ENCODE measurements around the gene MRGPRX4.
"Not testable (repeated sequence)": the region's sequence is repeated elsewhere in the genome, so short reads cannot be mapped to it uniquely, and the experiment has no call there.

Gene MRGPRX4

DNA sequence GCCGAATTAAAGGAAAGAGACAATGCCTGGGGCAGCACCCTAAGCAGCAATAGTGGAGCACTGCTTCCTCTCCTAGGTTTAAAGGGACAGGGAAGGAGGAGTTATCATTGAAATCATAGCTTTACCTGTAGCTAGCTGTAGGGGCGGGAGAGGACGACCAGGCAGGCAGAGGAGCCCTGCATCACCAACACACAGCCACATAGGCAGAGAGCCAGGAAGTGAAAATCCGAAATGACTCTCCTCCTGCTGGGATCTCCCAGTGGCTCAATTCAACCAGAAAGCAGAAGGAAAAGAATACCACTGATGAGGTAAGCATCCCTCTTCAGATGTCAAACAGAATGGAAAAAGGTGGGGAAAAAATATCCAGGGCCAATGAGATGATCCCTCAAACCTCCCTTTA lies 20.4 kb downstream of the MRGPRX4 start:
- no peak overlapping the region for H4K91ac ChIP-seq (ENCODE audit: low read length)
- no peak overlapping the region for H4K8ac ChIP-seq (ENCODE audit: low read length)
- no peak overlapping the region for H2AK5ac ChIP-seq (ENCODE audit: low read length, severe bottlenecking)
- no peak overlapping the region for H3K9ac ChIP-seq (ENCODE audit: low read length)
- H3K27me3 ChIP-seq (ENCODE audit: control insufficient read depth in 1 of 2, insufficient read depth in 1 of 2, low read length in 2 of 2), result peaks cover 3 to 33% of the 10 kb centered on the region in 2 experiments
- no peaks in the 10 kb centered on the region for H3K79me1 ChIP-seq (replicated peaks; ENCODE audit: low read length, poor library complexity, severe bottlenecking)
- no peak overlapping the region for H2BK12ac ChIP-seq (ENCODE audit: low read length in 2 of 2)
- no peak overlapping the region for H2BK5ac ChIP-seq (ENCODE audit: low read depth, low read length, poor library complexity, severe bottlenecking)
- H2AFZ ChIP-seq (ENCODE audit: low read depth, low read length), result no peak overlapping the region
- H3K18ac ChIP-seq (ENCODE audit: low read depth in 1 of 2, low read length in 2 of 2), result no peak overlapping the region
- 22% methylated on average over 3 of the region's 4 CpGs for WGBS
- no peaks in the 10 kb centered on the region for H3K36me3 ChIP-seq (ENCODE audit: control insufficient read depth in 1 of 2, insufficient read depth in 2 of 2, low read depth in 1 of 2, low read length in 2 of 2)
- H3K9me3 ChIP-seq (ENCODE audit: control insufficient read depth, low read length), result no peaks in the 10 kb centered on the region
- H3K14ac ChIP-seq (ENCODE audit: low read length in 2 of 2), result no peak overlapping the region
- no peak for DNase-seq
- H3K4me3 ChIP-seq (ENCODE audit: insufficient read depth in 1 of 2, low read depth in 1 of 2, low read length in 2 of 2), result no peak overlapping the region
- H2BK15ac ChIP-seq (ENCODE audit: low read depth, poor library complexity, severe bottlenecking), result no peak overlapping the region
- no peak overlapping the region for H3K4ac ChIP-seq (ENCODE audit: low read depth in 1 of 2, low read length in 2 of 2)
- H3K23ac ChIP-seq (ENCODE audit: low read length in 2 of 2), result no peak overlapping the region
- no peak overlapping the region for H3K27ac ChIP-seq (ENCODE audit: low read length, poor library complexity, severe bottlenecking)
- no peak overlapping the region for H3K4me2 ChIP-seq (ENCODE audit: low read length, poor library complexity, severe bottlenecking)
- H2BK120ac ChIP-seq (ENCODE audit: low read depth, low read length), result no peak overlapping the region
- no peaks in the 10 kb centered on the region for H3K4me1 ChIP-seq (ENCODE audit: control insufficient read depth, insufficient read depth, low read depth, low read length)

DNA sequence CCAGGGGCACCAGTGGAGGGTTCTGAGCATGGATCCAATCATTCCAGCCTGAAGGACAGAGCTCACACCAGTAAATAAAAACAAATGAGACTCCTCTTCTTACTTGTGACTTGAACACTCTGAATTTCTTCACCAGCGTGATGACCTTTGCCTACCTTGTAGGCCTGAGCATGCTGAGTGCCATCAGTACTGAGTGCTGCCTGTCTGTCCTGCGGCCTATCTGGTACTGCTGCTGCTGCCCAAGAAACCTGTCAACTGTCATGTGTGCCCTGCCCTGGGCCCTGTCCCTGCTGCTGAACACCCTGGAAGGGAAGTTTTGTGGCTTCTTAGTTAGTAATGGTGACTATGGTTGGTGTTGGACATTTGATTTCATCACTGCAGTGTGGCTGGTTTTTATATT lies 23.9 kb downstream of the MRGPRX4 start:
- Histone ChIP-seq H2AK5ac (ENCODE audit: low read length, severe bottlenecking) (no peak overlapping the region), H3K9ac (ENCODE audit: low read length) (no peak overlapping the region)
- 81% methylated on average over 2 of the region's 2 CpGs for WGBS

DNA sequence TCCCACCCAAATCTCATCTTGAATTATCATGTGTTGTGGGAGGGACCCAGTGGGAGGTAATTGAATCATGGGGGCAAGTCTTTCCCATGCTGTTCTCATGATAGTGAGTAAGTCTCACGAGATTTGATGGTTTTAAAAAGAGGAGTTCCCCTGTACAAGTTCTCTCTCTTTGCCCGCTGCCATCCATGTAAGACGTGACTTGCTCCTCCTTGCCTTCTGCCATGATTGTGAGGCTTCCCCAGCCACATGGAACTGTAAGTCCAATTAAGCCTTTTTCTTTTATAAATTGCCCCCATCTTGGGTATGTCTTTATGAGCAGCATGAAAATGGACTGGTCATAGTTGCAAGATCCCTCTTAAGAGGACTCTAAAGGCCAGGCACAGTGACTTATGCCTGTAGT lies 25.1 kb downstream of the MRGPRX4 start:
- WGBS, result 25% methylated on average over 1 of the region's 3 CpGs
- H3K4ac ChIP-seq (ENCODE audit: low read depth in 1 of 2, low read length in 2 of 2); H3K23ac ChIP-seq (ENCODE audit: low read length in 2 of 2); H3K27ac ChIP-seq (ENCODE audit: low read length, poor library complexity, severe bottlenecking); H2AK5ac ChIP-seq (ENCODE audit: low read length, severe bottlenecking); H3K4me1 ChIP-seq (ENCODE audit: control insufficient read depth, insufficient read depth, low read depth, low read length); H2AFZ ChIP-seq (ENCODE audit: low read depth, low read length); H3K14ac ChIP-seq (ENCODE audit: low read length in 2 of 2); H3K18ac ChIP-seq (ENCODE audit: low read depth in 1 of 2, low read length in 2 of 2); H2BK5ac ChIP-seq (ENCODE audit: low read depth, low read length, poor library complexity, severe bottlenecking); H3K4me2 ChIP-seq (ENCODE audit: low read length, poor library complexity, severe bottlenecking); H2BK15ac ChIP-seq (ENCODE audit: low read depth, poor library complexity, severe bottlenecking); H2BK12ac ChIP-seq (ENCODE audit: low read length in 2 of 2); H3K36me3 ChIP-seq (ENCODE audit: control insufficient read depth in 1 of 2, insufficient read depth in 2 of 2, low read depth in 1 of 2, low read length in 2 of 2); H3K79me1 ChIP-seq (replicated peaks; ENCODE audit: low read length, poor library complexity, severe bottlenecking); H3K4me3 ChIP-seq (ENCODE audit: insufficient read depth in 1 of 2, low read depth in 1 of 2, low read length in 2 of 2); DNase-seq; H4K91ac ChIP-seq (ENCODE audit: low read length); H4K8ac ChIP-seq (ENCODE audit: low read length); H3K9me3 ChIP-seq (ENCODE audit: control insufficient read depth, low read length); H2BK120ac ChIP-seq (ENCODE audit: low read depth, low read length); H3K9ac ChIP-seq (ENCODE audit: low read length): not testable (repeated sequence)
- H3K27me3 ChIP-seq (ENCODE audit: control insufficient read depth in 1 of 2, insufficient read depth in 1 of 2, low read length in 2 of 2), result peaks cover 3 to 21% of the 10 kb centered on the region in 2 experiments

More for the DNA sequence above, 23.9 kb downstream of the MRGPRX4 start:
- DNase-seq, result no peak
- Histone ChIP-seq H3K4ac (ENCODE audit: low read depth in 1 of 2, low read length in 2 of 2) (no peak overlapping the region), H3K79me1 (replicated peaks; ENCODE audit: low read length, poor library complexity, severe bottlenecking) (no peaks in the 10 kb centered on the region), H3K4me1 (ENCODE audit: control insufficient read depth, insufficient read depth, low read depth, low read length) (no peaks in the 10 kb centered on the region), H2AFZ (ENCODE audit: low read depth, low read length) (no peak overlapping the region), H3K9me3 (ENCODE audit: control insufficient read depth, low read length) (no peaks in the 10 kb centered on the region), H2BK120ac (ENCODE audit: low read depth, low read length) (no peak overlapping the region), H2BK15ac (ENCODE audit: low read depth, poor library complexity, severe bottlenecking) (no peak overlapping the region), H3K4me2 (ENCODE audit: low read length, poor library complexity, severe bottlenecking) (no peak overlapping the region), H3K27me3 (ENCODE audit: control insufficient read depth in 1 of 2, insufficient read depth in 1 of 2, low read length in 2 of 2) (peaks cover 3 to 28% of the 10 kb centered on the region in 2 experiments), H4K8ac (ENCODE audit: low read length) (no peak overlapping the region), H3K4me3 (ENCODE audit: insufficient read depth in 1 of 2, low read depth in 1 of 2, low read length in 2 of 2) (no peak overlapping the region), H3K18ac (ENCODE audit: low read depth in 1 of 2, low read length in 2 of 2) (no peak overlapping the region), H3K36me3 (ENCODE audit: control insufficient read depth in 1 of 2, insufficient read depth in 2 of 2, low read depth in 1 of 2, low read length in 2 of 2) (no peaks in the 10 kb centered on the region), H2BK12ac (ENCODE audit: low read length in 2 of 2) (no peak overlapping the region), H3K14ac (ENCODE audit: low read length in 2 of 2) (no peak overlapping the region), H2BK5ac (ENCODE audit: low read depth, low read length, poor library complexity, severe bottlenecking) (no peak overlapping the region), H3K23ac (ENCODE audit: low read length in 2 of 2) (no peak overlapping the region), H4K91ac (ENCODE audit: low read length) (no peak overlapping the region), H3K27ac (ENCODE audit: low read length, poor library complexity, severe bottlenecking) (no peak overlapping the region)

DNA sequence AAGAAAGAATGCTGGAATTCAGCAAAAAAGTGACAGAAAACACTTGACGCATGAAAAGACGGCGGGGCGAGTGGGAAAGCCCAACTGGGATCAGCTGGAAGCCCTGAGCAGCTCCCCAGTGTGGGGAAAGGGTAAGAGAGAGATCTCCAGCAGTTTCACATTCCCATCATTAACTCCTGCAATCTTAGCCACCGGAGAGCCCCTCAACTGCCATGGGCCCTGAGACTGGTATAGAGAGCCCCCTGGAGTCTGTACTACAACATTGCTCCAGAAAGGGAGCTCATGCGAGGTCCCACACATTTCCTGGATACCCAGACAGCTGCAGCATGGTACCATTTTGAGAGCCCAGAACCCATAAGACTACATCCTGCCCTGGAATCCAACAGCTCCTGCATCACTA lies 31.1 kb downstream of the MRGPRX4 start:
- H3K9me3 ChIP-seq (ENCODE audit: control insufficient read depth, low read length), result no peaks in the 10 kb centered on the region
- no peak overlapping the region for H2BK12ac ChIP-seq (ENCODE audit: low read length in 2 of 2)
- H3K79me1 ChIP-seq (replicated peaks; ENCODE audit: low read length, poor library complexity, severe bottlenecking), result no peaks in the 10 kb centered on the region
- H3K14ac ChIP-seq (ENCODE audit: low read length in 2 of 2), result no peak overlapping the region
- no peak overlapping the region for H4K91ac ChIP-seq (ENCODE audit: low read length)
- H3K4me3 ChIP-seq (ENCODE audit: insufficient read depth in 1 of 2, low read depth in 1 of 2, low read length in 2 of 2), result no peak overlapping the region
- no peaks in the 10 kb centered on the region for H3K4me1 ChIP-seq (ENCODE audit: control insufficient read depth, insufficient read depth, low read depth, low read length)
- no peak overlapping the region for H3K9ac ChIP-seq (ENCODE audit: low read length)
- peak; percentile 16 for DNase-seq
- H4K8ac ChIP-seq (ENCODE audit: low read length), result no peak overlapping the region
- H3K23ac ChIP-seq (ENCODE audit: low read length in 2 of 2), result no peak overlapping the region
- H3K4ac ChIP-seq (ENCODE audit: low read depth in 1 of 2, low read length in 2 of 2), result no peak overlapping the region
- WGBS, result 8% methylated on average over 6 of the region's 6 CpGs
- no peak overlapping the region for H3K18ac ChIP-seq (ENCODE audit: low read depth in 1 of 2, low read length in 2 of 2)
- H2BK5ac ChIP-seq (ENCODE audit: low read depth, low read length, poor library complexity, severe bottlenecking), result no peak overlapping the region
- no peak overlapping the region for H3K4me2 ChIP-seq (ENCODE audit: low read length, poor library complexity, severe bottlenecking)
- no peak overlapping the region for H3K27ac ChIP-seq (ENCODE audit: low read length, poor library complexity, severe bottlenecking)
- H2AFZ ChIP-seq (ENCODE audit: low read depth, low read length), result no peak overlapping the region
- H2BK120ac ChIP-seq (ENCODE audit: low read depth, low read length), result no peak overlapping the region
- peaks cover 12 to 28% of the 10 kb centered on the region in 2 experiments for H3K27me3 ChIP-seq (ENCODE audit: control insufficient read depth in 1 of 2, insufficient read depth in 1 of 2, low read length in 2 of 2)
- H3K36me3 ChIP-seq (ENCODE audit: control insufficient read depth in 1 of 2, insufficient read depth in 2 of 2, low read depth in 1 of 2, low read length in 2 of 2), result no peaks in the 10 kb centered on the region
- H2AK5ac ChIP-seq (ENCODE audit: low read length, severe bottlenecking), result no peak overlapping the region
- H2BK15ac ChIP-seq (ENCODE audit: low read depth, poor library complexity, severe bottlenecking), result no peak overlapping the region

All from mesenchymal stem cell (in vitro differentiated cells and primary cell).